Heart left ventricle (tissue), 16 donors: ENCODE measurements around the gene LRRC40. TPM values are rescaled to one million over a fixed set of nuclear protein-coding genes. Genes with fewer than 3 reads are reported as not detected.

Experiments used
- ATAC-seq, 4 donors: fragments of 200-7000 bp; cut with Tn5 transposase; one replicate each; pipeline ENCODE4 v1.9.1; 2020 to 2022; ENCODE audit warnings: moderate library complexity in 4 of 4, mild to moderate bottlenecking in 3 of 4, moderate number of reproducible peaks in 1 of 4
- DNase-seq, 5 donors: peaks; one replicate each; pipeline ENCODE4 v3.0.0-alpha.2; 2020
- H3K27ac ChIP-seq, 12 donors: fragments of 200-600 bp; sonication (generic) in 4 of 12; one replicate each; pipeline versions ENCODE4 v1.5.0 to v1.8.0; 2016 to 2022; ENCODE audit warnings: mild to moderate bottlenecking in 2 of 12
- H3K27me3 ChIP-seq, 9 donors: fragments of 200-600 bp; sonication (generic) in 2 of 9; one replicate each; pipeline versions ENCODE4 v1.5.1 to v1.8.0; 2016 to 2022; ENCODE audit warnings: mild to moderate bottlenecking in 3 of 9
- H3K36me3 ChIP-seq, 9 donors: fragments of 200-600 bp; sonication (generic) in 2 of 9; one replicate each; pipeline versions ENCODE4 v1.5.0 to v1.8.0; 2018 to 2022; ENCODE audit warnings: mild to moderate bottlenecking in 2 of 9
- H3K4me1 ChIP-seq, 12 donors: fragments of 200-600 bp; sonication (generic) in 4 of 12; one replicate each; pipeline versions ENCODE4 v1.5.0 to v1.8.0; 2016 to 2022; ENCODE audit warnings: mild to moderate bottlenecking in 3 of 12
- H3K4me3 ChIP-seq, 12 donors: fragments of 200-600 bp; sonication (generic) in 4 of 12; one replicate each; pipeline versions ENCODE4 v1.5.0 to v1.8.0; 2017 to 2022; ENCODE audit warnings: mild to moderate bottlenecking in 9 of 12, moderate library complexity in 4 of 12
- H3K9me3 ChIP-seq, 12 donors: fragments of 200-600 bp; sonication (generic) in 4 of 12; one replicate each; pipeline versions ENCODE4 v1.5.0 to v1.8.0; 2016 to 2022; ENCODE audit warnings: mild to moderate bottlenecking in 1 of 12
- POLR2A ChIP-seq, 2 donors: fragments of 450-650 bp; IDR thresholded peaks; one replicate each; pipeline ENCODE4 v1.6.1; 2017; ENCODE audit warnings: antibody characterized with exemption in 2 of 2, mild to moderate bottlenecking in 2 of 2, moderate library complexity in 2 of 2
- WGBS, 4 donors: extraction: QIAGEN DNeasy Blood & Tissue Kit in 2 of 4; methylation state at CpG; one replicate each; pipeline versions ENCODE4 v1.1.5 to v1.1.7; 2013 to 2018; 5-methylcytosine and 5-hydroxymethylcytosine counted together
- intact Hi-C, 10 donors: fragments of 100-400 bp; cut with DNase I; formaldehyde crosslinking; loops; one replicate each; pipeline versions ENCODE4 v1.11.1 to v1.14.2; 2022
- polyA plus RNA-seq, 2 donors: library from polyadenylated mRNA; stranded (reverse); fragments of 200-250 nt; gene quantifications; one replicate each; pipeline ENCODE4 v1.2.3, GENCODE V29; 2013
- total RNA-seq, 9 donors: library from RNA; depleted of rRNA in 2 of 9; stranded (reverse); fragments of >200 nt in 2 of 9; fragmentation: NEBNext Ultra II Directional in 3 of 9; extraction: Animal tissue kit (Norgen Biotek cat#: 25700) in 3 of 9; gene quantifications; one replicate each; pipeline versions ENCODE4 v1.1.0 to v1.2.4, GENCODE V29; 2016 to 2023
- TF ChIP-seq, protein P1 (sequence below), 12 donors: fragments of 200-600 bp; sonication (generic) in 4 of 12; IDR thresholded peaks; one replicate each; pipeline versions ENCODE4 v1.5.0 to v1.8.0; 2018 to 2022; ENCODE audit warnings: antibody characterized with exemption in 12 of 12, mild to moderate bottlenecking in 5 of 12
- donor health status: ischemic (EF 13 %, LVEDD 7.1; RV severe dilation, severe dysfunction).
- donor health status: healthy with polysubstance abuse.
- donor health status: DM: no; HTN: yes; CAD: no.
- donor health status: DM: no; HTN: no; CAD: no.
- donor health status: ischemic (EF 25% LVEDD 6.9; RV normal size, moderate dysfunction).
- donor health status: ischemic (EF 25% LVEDD 5.7; RV mildly dilated, moderate dysfunction).
- donor health status: healthy.
- donor health status: DM: yes; HTN: yes; CAD: no.
- donor health status: ischemic (EF 35%, LVEDD 5.7; RV mildly dilated, moderate dysfunction).
- donor health status: nonischemic (EF 11% LVEDD 7.7; RV severe dilation, severe dysfunction).
- donor health status: DM: yes; HTN: yes; CAD: no.
- donor health status: PGD.
- donor health status: ischemic (EF 29% LVEDD 5.4; RV normal size, mild dysfunction).
- donor health status: nonischemic (EF 23%, LVEDD 6.1; RV moderate dilation, normal function).

Gene LRRC40
- total and polyA plus RNA-seq, 11 donors, result 6.7 to 13.0 (median 10.9) TPM

DNA sequence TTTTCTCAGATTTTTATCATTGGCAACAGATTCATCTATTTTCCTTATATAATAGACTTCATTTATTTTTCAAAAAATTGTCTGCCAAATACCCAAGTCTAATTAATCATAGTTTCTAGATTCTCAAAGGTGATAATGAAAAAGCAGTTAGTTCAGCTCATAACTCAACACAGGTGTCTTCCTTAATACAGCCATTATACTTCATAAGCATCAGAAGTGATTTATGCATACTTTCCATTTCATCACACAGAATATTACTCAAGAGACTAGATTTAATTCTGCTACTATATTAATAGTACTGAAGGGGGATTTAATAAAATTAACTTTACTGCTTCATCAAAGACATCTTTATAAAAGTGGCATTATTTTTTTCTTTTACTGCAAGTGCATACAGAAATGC lies 34.6 kb upstream of the LRRC40 start:
- intact Hi-C loops, result loop anchor here in 1 of 10 donors (5.0 kb wide), 1 partner anchor 832 kb away; no protein-coding TSS in a partner anchor
- peaks cover 0 to 100% (median 100%) of the 10 kb centered on the region in 9 donors for H3K36me3 ChIP-seq

DNA sequence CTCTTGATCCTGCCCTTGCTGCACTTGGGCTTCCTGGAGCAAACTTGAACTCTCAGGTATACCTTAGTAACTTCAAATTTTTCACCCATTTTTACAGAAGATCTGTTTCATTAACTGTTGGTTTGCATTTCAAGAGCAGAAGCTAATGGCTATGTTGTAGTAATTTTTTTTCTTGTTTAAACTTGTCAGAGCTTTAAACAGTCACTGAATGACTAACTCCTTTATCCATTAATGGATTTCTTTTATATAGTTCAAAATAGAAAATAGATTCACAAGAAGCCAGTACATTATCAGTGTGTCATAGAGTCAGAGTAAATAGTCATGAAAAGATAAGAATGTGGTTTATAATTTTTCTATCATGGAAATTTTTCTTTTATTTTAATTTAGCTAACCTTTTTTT lies 29.4 kb upstream of the LRRC40 start:
- H3K27ac ChIP-seq, result no peak overlapping the region
- H3K36me3 ChIP-seq, result peaks cover 3 to 100% (median 100%) of the 10 kb centered on the region in 9 donors
- DNase-seq (no peak), ATAC-seq (no peak)
- H3K4me3 ChIP-seq, result no peak overlapping the region
- peaks cover 0 to 8% (median 0%) of the 10 kb centered on the region in 12 donors for H3K4me1 ChIP-seq
- no peaks in the 10 kb centered on the region for H3K27me3 ChIP-seq
- no peaks in the 10 kb centered on the region for H3K9me3 ChIP-seq
- TF ChIP-seq, protein P1, sequence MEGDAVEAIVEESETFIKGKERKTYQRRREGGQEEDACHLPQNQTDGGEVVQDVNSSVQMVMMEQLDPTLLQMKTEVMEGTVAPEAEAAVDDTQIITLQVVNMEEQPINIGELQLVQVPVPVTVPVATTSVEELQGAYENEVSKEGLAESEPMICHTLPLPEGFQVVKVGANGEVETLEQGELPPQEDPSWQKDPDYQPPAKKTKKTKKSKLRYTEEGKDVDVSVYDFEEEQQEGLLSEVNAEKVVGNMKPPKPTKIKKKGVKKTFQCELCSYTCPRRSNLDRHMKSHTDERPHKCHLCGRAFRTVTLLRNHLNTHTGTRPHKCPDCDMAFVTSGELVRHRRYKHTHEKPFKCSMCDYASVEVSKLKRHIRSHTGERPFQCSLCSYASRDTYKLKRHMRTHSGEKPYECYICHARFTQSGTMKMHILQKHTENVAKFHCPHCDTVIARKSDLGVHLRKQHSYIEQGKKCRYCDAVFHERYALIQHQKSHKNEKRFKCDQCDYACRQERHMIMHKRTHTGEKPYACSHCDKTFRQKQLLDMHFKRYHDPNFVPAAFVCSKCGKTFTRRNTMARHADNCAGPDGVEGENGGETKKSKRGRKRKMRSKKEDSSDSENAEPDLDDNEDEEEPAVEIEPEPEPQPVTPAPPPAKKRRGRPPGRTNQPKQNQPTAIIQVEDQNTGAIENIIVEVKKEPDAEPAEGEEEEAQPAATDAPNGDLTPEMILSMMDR (IDR thresholded peaks at IDR 0.05), result no peak
- no peak for TF ChIP-seq POLR2A (IDR thresholded peaks at IDR 0.05)
- intact Hi-C loops, result no loop called here

More for the DNA sequence above, 34.6 kb upstream of the LRRC40 start:
- no peaks in the 10 kb centered on the region for H3K9me3 ChIP-seq
- H3K27ac ChIP-seq, result no peak overlapping the region
- H3K27me3 ChIP-seq, result no peaks in the 10 kb centered on the region
- no peaks in the 10 kb centered on the region for H3K4me1 ChIP-seq
- TF ChIP-seq POLR2A (IDR thresholded peaks at IDR 0.05), result no peak
- TF ChIP-seq, protein P1 (IDR thresholded peaks at IDR 0.05), result no peak
- DNase-seq (no peak), ATAC-seq (no peak)
- no peak overlapping the region for H3K4me3 ChIP-seq

DNA sequence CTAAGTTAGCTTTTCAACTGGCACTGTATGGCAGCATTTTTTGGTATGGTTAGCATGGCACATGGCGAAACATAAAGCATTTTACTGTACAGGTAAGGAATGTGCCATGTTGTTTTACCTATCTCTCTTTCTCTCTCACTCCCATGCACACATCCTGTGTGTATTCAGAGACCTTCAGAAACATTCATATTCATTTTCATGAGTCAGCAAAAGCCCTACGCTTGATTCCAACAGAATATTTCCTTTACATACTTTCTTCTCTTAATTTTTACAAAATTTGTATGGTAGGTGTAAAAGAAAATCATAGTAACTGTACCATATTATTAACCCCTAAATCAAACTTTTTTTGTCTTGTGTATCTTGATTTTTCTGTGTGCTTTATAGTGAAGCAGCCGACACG lies 26.1 kb upstream of the LRRC40 start:
- Histone ChIP-seq H3K9me3 (no peaks in the 10 kb centered on the region), H3K27me3 (no peaks in the 10 kb centered on the region), H3K4me1 (peaks cover 0 to 28% (median 16%) of the 10 kb centered on the region in 12 donors), H3K27ac (no peak overlapping the region), H3K4me3 (no peak overlapping the region), H3K36me3 (peaks cover 3 to 97% (median 84%) of the 10 kb centered on the region in 9 donors)
- no peak for DNase-seq
- 97 to 100% (median 98%) methylated on average over 4 of the region's 4 CpGs for WGBS, 4 donors
- no peak for ATAC-seq
- intact Hi-C loops, result no loop called here
- TF ChIP-seq, protein P1 (IDR thresholded peaks at IDR 0.05), result no peak
- no peak for TF ChIP-seq POLR2A (IDR thresholded peaks at IDR 0.05)

DNA sequence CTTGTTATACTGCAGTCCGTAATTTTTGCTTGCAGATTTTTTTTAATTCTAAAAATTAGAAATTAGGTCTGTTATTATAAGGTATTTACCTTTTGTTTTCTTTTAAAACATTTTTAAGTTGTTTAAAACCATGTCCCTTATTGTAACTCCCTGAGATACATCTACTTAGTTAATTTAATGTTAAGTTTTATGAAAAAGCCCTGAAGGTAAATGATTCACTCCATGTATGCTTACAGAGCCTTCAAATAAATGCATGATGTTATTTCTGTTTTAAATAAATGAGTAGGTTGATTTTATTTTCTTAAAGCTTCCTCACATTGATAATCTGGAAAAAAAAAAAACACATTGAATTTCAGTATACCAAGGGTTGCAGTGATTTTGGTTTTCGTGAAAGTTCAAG lies 23.3 kb upstream of the LRRC40 start:
- H3K4me1 ChIP-seq, result peaks cover 0 to 49% (median 36%) of the 10 kb centered on the region in 12 donors
- H3K27me3 ChIP-seq, result no peaks in the 10 kb centered on the region
- H3K36me3 ChIP-seq, result peaks cover 0 to 92% (median 82%) of the 10 kb centered on the region in 9 donors
- ATAC-seq (no peak), DNase-seq (no peak)
- H3K4me3 ChIP-seq, result no peak overlapping the region
- TF ChIP-seq, protein P1 (IDR thresholded peaks at IDR 0.05), result no peak
- no peak for TF ChIP-seq POLR2A (IDR thresholded peaks at IDR 0.05)
- 79 to 89% (median 87%) methylated on average over 2 of the region's 2 CpGs for WGBS, 4 donors
- no peak overlapping the region for H3K27ac ChIP-seq
- intact Hi-C loops, result loop anchor here in 5 of 10 donors (10.0 kb wide), 2 partner anchors 126 to 186 kb away; partner anchors contain the start of genes ANKRD13C (in 4 of the 5) and CTH (in 1 of the 5)
- H3K9me3 ChIP-seq, result no peaks in the 10 kb centered on the region
